NCI-H1694 (cell line): Measurements from ENCODE around the gene XIST.
"Not testable (repeated sequence)": the region's sequence is repeated elsewhere in the genome, so short reads cannot be mapped to it uniquely, and the experiment has no call there.

Experiments used
- DNase-seq: peaks from one replicate; lab custom pipeline; 2025; lab: John Stamatoyannopoulos, UW

XIST gene

GRCh38 chrX:73852467-73852866, at the start of gene XIST:
TSS of gene XIST (minus strand) at chrX:73852714.
- no peak for DNase-seq

- DNase-seq, result not testable (repeated sequence)
Observed at GRCh38 chrX:73898315-73898714, 45.8 kb upstream of the XIST start.

- not testable (repeated sequence) for DNase-seq
Observed at GRCh38 chrX:73892515-73893090, 40.1 kb upstream of the XIST start.

GRCh38 chrX:73882260-73882659, 29.7 kb upstream of the XIST start:
- DNase-seq, result not testable (repeated sequence)

GRCh38 chrX:73877687-73878086, 25.2 kb upstream of the XIST start:
- DNase-seq, result no peak

- no peak for DNase-seq
Observed at GRCh38 chrX:73876911-73877310, 24.4 kb upstream of the XIST start.

- DNase-seq, result no peak
Observed at GRCh38 chrX:73868916-73869315, 16.4 kb upstream of the XIST start.

- no peak for DNase-seq
Observed at GRCh38 chrX:73867144-73867543, 14.6 kb upstream of the XIST start.

- DNase-seq, result no peak
Observed at GRCh38 chrX:73863852-73864251, 11.3 kb upstream of the XIST start.

GRCh38 chrX:73863268-73863667, 10.8 kb upstream of the XIST start:
- no peak for DNase-seq

- DNase-seq, result no peak
Observed at GRCh38 chrX:73859622-73860021, 7.1 kb upstream of the XIST start.

GRCh38 chrX:73855546-73855945, 3.0 kb upstream of the XIST start:
- peak; percentile 45 for DNase-seq

GRCh38 chrX:73852022-73852421, 492 bp downstream of the XIST start:
- no peak for DNase-seq

- no peak for DNase-seq
Observed at GRCh38 chrX:73851014-73852009, 1.2 kb downstream of the XIST start.

- DNase-seq, result no peak
Observed at GRCh38 chrX:73850124-73851013, 2.1 kb downstream of the XIST start.

- DNase-seq, result no peak
Observed at GRCh38 chrX:73849073-73849472, 3.4 kb downstream of the XIST start.

- no peak for DNase-seq
Observed at GRCh38 chrX:73847991-73848390, 4.5 kb downstream of the XIST start.

GRCh38 chrX:73847100-73847499, 5.4 kb downstream of the XIST start:
- DNase-seq, result no peak

- no peak for DNase-seq
Observed at GRCh38 chrX:73842541-73843234, 9.8 kb downstream of the XIST start.

GRCh38 chrX:73841337-73841736, 11.2 kb downstream of the XIST start:
- no peak for DNase-seq

GRCh38 chrX:73840120-73840924, 12.2 kb downstream of the XIST start:
- DNase-seq, result no peak
